Mucosa of rectum (tissue), 2 donors: ENCODE measurements around the gene HIRA.

Source experiments
- H3K27ac ChIP-seq, 2 donors: one replicate each; pipeline ENCODE4 v1.7.0; 2013; ENCODE audit warnings: inconsistent platforms in 2 of 2, low read depth in 2 of 2, low read length in 2 of 2
- H3K27me3 ChIP-seq, 2 donors: one replicate each; pipeline ENCODE4 v1.7.0; 2013; ENCODE audit warnings: low read length in 2 of 2; ENCODE audit not compliant: control insufficient read depth in 2 of 2, insufficient read depth in 2 of 2
- H3K36me3 ChIP-seq, 2 donors: one replicate each; pipeline ENCODE4 v1.7.0; 2013; ENCODE audit warnings: low read length in 2 of 2; ENCODE audit not compliant: control insufficient read depth in 2 of 2, insufficient read depth in 2 of 2
- H3K4me1 ChIP-seq, 2 donors: one replicate each; pipeline ENCODE4 v1.7.0; 2013; ENCODE audit warnings: low read length in 2 of 2, mild to moderate bottlenecking in 1 of 2; ENCODE audit not compliant: control insufficient read depth in 2 of 2, insufficient read depth in 2 of 2
- H3K4me3 ChIP-seq, 2 donors: one replicate each; pipeline ENCODE4 v1.7.0; 2013; ENCODE audit warnings: low read length in 2 of 2
- H3K9ac ChIP-seq, 2 donors: one replicate each; pipeline ENCODE4 v1.7.0; 2013; ENCODE audit warnings: low read length in 2 of 2, low read depth in 1 of 2, mild to moderate bottlenecking in 1 of 2
- H3K9me3 ChIP-seq, 2 donors: one replicate each; pipeline ENCODE4 v1.7.0; 2013; ENCODE audit warnings: low read length in 2 of 2; ENCODE audit not compliant: control insufficient read depth in 2 of 2
- donor health status: healthy.
- donor health status: Normal muscosa, but diverticular disease.

HIRA gene

DNA sequence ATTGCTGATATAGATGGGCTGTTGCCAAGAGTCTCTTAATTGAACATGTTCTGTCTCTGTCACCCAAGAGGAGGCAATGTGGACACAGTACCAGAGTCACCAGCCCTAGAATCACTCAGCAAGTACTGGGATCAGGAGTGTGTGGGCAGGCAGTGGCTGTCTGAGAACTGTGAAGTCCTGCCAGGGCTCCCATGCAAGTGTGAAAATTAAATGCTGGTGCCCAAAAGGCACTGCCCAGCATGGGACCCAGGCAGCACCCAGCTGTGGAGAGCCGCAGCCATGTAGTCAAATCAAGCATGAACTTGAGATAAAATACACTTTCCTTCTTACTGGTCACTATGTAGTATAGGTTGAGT, 19.9 kb downstream of the HIRA start:
- Histone ChIP-seq H3K4me1 (no peaks in the 10 kb centered on the region), H3K36me3 (peaks cover 25 to 34% of the 10 kb centered on the region in 2 donors), H3K27ac (no peak overlapping the region)

DNA sequence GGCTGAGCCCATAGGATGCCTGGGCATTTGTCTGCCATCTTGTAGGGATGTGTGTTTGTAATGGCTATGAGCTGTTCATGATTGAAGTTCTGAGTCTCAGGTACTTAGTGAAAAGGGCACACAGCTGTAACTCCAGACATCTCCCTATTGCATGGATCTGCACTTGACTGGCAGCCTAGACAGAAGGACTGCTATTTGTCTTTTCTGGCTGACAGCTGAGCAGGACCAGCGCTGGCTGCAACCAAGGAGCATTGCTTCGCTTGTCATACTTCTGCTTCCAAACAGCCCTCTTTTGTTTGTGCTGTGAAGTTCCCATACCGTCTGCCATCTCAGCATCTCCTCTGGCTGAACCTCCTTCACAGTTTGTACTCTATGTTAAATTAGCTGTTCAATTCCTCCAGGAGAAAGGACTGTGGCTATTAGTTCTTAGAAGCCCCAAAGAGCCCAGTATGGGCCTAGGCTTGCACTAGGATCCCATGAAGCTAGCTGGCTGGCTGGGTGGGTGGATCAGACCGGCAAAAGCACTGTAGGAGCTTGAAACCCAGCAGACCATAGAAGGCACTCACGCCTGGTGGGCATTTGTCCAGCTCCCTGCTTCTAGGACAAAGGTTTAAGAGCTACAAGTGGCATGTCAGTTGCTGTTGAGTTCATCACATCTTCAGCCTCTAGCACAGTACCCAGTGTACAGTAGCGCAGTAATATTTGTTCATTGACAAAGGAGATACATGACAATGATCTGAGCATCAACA, 20.4 kb downstream of the HIRA start:
- peaks cover 29 to 37% of the 10 kb centered on the region in 2 donors for H3K36me3 ChIP-seq
- no peak overlapping the region for H3K27ac ChIP-seq
- no peak overlapping the region for H3K9ac ChIP-seq
- no peaks in the 10 kb centered on the region for H3K27me3 ChIP-seq
- H3K9me3 ChIP-seq: no peaks in the 10 kb centered on the region
- no peaks in the 10 kb centered on the region for H3K4me1 ChIP-seq
- no peak overlapping the region for H3K4me3 ChIP-seq

More for the DNA sequence above, 19.9 kb downstream of the HIRA start:
- Histone ChIP-seq H3K4me3 (no peak overlapping the region), H3K9ac (no peak overlapping the region), H3K27me3 (no peaks in the 10 kb centered on the region), H3K9me3 (no peaks in the 10 kb centered on the region)

DNA sequence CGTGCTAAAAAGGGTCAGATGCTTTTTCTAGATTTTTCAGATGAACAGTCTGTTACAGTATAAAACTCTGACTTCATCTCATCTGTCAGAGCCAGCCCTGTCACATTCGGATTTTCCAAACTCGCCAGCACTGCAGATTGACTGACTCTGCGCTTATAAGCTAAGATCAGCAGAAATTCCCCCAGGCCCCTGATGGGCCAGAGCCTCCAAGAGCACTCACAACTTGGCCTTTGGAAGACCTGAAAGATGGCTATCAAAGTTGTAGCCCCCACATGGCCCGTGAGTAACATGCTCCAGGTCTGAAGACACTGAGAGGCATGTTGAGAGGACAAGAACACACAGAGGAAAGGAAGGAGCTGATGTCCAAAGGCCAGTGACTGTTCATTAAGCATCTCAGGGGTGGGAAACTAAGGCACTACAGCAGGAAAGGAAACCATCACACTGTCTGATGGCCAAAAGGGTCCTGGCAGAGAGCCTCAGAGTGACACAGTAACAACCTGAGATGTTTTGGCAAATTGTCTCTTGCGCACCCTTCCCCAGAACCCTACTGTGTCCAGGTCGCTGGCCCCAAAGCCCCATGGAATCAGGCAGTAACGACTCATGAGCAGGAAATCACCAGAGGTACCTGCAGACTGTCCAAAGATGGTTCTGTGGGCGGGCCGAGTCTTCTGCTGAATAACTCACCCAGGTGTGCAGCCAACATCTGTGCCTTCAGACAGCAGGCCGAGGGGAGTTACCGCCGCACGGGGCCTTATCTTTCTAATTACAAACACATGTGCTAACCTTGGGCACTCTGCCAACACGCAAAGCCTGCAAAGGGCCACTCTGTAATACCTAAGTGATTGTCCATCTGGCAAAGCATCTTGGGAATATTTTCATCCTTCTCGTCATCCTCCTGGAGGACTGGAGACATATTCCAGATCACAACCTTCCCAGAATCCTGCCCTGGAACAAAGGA, 23.6 kb downstream of the HIRA start:
- H3K36me3 ChIP-seq: peaks cover 46 to 49% of the 10 kb centered on the region in 2 donors
- no peak overlapping the region for H3K9ac ChIP-seq
- H3K9me3 ChIP-seq: no peaks in the 10 kb centered on the region
- H3K4me3 ChIP-seq: no peak overlapping the region
- H3K27ac ChIP-seq: no peak overlapping the region
- no peaks in the 10 kb centered on the region for H3K4me1 ChIP-seq
- H3K27me3 ChIP-seq: no peaks in the 10 kb centered on the region

DNA sequence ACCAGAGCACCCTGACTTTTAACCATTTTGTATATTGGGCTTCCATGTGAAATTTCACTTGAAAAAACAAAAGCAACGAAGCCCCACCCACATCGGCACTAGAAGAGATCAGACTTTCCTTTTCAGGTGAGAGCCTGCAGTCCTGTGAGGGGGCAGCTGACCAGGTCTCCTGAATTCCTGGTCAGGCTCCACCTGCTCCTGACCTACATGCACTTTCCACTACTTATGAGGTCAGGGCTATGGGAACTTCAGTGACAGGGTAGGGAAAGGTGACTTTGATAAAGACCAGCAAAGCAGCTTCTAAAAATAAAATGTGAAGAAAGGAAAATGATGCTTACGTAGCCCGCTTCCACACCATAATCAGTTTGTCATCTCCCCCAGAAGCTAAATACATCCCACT, 24.7 kb downstream of the HIRA start:
- Histone ChIP-seq H3K27ac (no peak overlapping the region), H3K36me3 (peaks cover 48 to 54% of the 10 kb centered on the region in 2 donors), H3K4me3 (no peak overlapping the region)

DNA sequence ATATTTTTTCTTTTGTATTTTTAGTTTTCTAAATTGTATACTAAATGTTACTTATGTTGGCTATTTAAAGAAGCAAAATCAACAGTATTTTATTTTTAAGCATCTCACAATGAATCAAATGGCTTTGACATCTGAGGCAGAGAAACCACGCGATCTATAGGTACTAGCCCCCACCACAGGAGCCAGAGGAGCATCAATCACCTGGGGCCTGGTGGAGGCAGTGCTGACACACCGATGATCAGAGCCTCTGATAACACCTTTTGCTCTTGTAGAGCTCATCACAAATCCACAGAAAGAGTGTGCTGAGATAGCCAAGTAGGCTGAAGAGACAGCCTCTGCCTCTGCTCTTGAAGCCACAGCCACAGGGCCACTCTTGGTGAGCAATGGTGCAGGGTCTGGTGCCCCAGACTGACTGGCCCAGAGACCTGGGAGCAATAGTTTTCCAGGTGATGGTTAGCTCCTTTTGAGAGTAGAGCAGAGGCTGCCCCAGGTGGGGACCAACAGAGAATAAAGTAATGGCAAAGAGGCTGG, 25.2 kb downstream of the HIRA start:
- peaks cover 53 to 56% of the 10 kb centered on the region in 2 donors for H3K36me3 ChIP-seq

More for the DNA sequence above, 24.7 kb downstream of the HIRA start:
- no peaks in the 10 kb centered on the region for H3K27me3 ChIP-seq
- no peak overlapping the region for H3K9ac ChIP-seq
- no peaks in the 10 kb centered on the region for H3K4me1 ChIP-seq
- H3K9me3 ChIP-seq: no peaks in the 10 kb centered on the region

DNA sequence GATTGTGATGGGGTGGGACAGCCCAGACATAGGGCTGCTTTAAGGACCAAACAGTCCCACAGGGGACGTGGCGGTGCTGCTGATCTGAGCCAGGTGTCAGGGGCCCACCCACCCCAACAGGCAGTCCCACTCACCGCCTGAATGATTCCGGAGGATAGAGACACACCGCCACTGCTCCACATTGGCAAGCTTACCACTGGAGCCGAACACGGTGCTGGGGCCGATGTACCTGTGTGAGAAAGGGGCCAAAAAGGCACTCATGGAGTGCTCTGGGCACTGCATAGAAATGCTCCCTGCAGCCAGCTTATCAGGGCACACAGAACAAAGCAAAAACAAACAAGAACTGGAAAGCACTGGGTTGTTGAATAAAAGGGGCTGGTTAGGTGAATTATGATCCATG, 25.9 kb downstream of the HIRA start:
- Histone ChIP-seq H3K4me3 (no peak overlapping the region), H3K9ac (no peak overlapping the region), H3K36me3 (peaks cover 57 to 58% of the 10 kb centered on the region in 2 donors), H3K4me1 (no peaks in the 10 kb centered on the region), H3K27me3 (no peaks in the 10 kb centered on the region), H3K9me3 (no peaks in the 10 kb centered on the region), H3K27ac (no peak overlapping the region)

More for the DNA sequence above, 25.2 kb downstream of the HIRA start:
- Histone ChIP-seq H3K4me3 (no peak overlapping the region), H3K4me1 (no peaks in the 10 kb centered on the region), H3K9me3 (no peaks in the 10 kb centered on the region), H3K9ac (no peak overlapping the region), H3K27ac (no peak overlapping the region), H3K27me3 (no peaks in the 10 kb centered on the region)

DNA sequence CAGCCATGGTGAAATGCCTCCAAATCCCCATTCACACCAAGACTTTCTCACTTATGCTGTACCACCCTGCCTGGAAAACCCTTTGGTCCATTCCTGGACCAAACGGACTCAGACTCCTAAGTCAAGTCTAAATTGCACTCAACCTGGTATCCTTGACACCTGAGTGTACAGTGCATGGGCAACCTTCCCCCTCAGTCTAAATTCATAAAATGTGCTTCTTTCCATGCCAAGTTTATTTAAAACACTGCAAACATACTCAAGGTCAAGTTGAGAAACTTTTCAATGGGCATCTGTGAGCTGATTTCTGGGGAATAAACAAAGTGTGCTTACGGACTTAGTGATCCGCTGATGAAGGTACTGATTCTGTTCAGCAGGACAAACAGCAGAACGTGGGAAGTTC, 26.4 kb downstream of the HIRA start:
- Histone ChIP-seq H3K36me3 (peaks cover 58 to 60% of the 10 kb centered on the region in 2 donors), H3K27me3 (no peaks in the 10 kb centered on the region), H3K4me3 (no peak overlapping the region), H3K27ac (no peak overlapping the region), H3K9me3 (no peaks in the 10 kb centered on the region), H3K4me1 (no peaks in the 10 kb centered on the region), H3K9ac (no peak overlapping the region)

DNA sequence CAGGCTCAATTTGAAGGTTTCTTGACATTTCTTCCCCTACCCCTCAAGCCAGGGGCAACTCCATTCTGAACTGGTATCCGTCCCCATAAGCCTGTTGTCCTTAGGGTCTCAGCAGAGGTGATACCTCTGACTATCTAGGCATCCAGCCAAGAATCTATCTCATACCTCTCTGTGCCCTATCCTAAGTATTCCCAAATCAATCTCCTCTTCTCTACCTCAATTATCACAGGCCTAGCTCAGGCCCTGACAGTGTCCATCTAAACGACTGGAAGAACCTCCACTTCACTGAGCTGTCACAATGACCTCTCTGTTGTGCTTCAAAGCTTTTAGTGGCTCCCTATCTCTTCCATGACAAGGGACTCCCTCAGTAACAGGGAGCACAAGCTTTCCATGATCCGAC, 26.9 kb downstream of the HIRA start:
- Histone ChIP-seq H3K4me1 (no peaks in the 10 kb centered on the region), H3K36me3 (peaks cover 56 to 60% of the 10 kb centered on the region in 2 donors), H3K9me3 (no peaks in the 10 kb centered on the region), H3K9ac (no peak overlapping the region), H3K27ac (no peak overlapping the region), H3K27me3 (no peaks in the 10 kb centered on the region), H3K4me3 (no peak overlapping the region)

DNA sequence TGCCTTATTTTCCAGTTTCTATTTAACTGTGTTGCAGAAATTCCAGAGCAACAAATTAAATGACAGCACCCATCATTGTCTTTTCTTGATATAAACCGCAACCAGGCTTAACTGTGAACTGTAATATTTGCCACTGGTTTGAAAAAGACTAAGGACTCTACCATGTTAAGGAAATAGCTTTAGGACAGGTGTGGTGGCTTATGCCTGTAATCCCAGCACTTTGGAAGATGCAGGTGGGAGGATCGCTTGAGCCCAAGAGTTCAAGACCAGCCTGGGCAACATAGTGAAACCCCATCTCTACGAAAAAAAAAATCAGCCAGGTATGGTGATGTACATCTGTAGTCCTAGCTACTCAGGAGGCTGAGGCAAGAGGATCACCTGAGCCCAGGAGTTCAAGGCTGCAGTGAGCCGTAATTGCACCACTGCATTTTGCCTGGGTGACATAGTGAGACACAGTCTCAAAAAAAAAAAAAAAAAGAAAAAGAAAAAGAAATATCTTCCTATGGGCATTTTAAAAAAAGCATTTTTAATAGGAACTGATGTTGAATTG, 28.8 kb downstream of the HIRA start:
- Histone ChIP-seq H3K36me3 (peaks cover 53 to 54% of the 10 kb centered on the region in 2 donors), H3K4me1 (no peaks in the 10 kb centered on the region), H3K27ac (no peak overlapping the region), H3K4me3 (no peak overlapping the region), H3K27me3 (no peaks in the 10 kb centered on the region), H3K9me3 (no peaks in the 10 kb centered on the region), H3K9ac (no peak overlapping the region)

DNA sequence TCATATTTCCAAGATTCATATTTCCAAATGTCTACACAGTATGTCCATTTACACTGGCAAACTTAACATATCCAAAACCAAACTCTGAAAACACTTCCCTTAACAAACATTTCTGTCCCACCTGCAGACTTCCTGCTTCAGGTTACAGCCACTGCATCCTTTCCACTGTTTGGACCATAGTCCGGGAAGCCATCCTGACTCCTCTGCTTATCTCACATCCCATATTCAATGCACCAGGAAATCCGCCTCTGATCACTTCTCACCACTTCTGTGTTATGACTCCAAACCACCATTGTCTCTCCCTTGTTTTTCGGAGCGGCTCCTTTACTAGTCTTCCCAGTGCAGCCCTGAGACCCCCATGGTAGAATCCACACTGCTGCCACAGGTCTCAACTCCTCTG, 30.1 kb downstream of the HIRA start:
- H3K36me3 ChIP-seq: peaks cover 56 to 57% of the 10 kb centered on the region in 2 donors

More for the DNA sequence above, 30.1 kb downstream of the HIRA start:
- no peak overlapping the region for H3K9ac ChIP-seq
- no peaks in the 10 kb centered on the region for H3K4me1 ChIP-seq
- H3K9me3 ChIP-seq: no peaks in the 10 kb centered on the region
- H3K27ac ChIP-seq: no peak overlapping the region
- no peaks in the 10 kb centered on the region for H3K27me3 ChIP-seq
- H3K4me3 ChIP-seq: no peak overlapping the region
